Stimulated activated CD4-positive, alpha-beta T cell treated with anti-CD3 and anti-CD28 coated beads, Interleukin-4, amount 100 ng/mL, for 24 hours (primary cell): ENCODE measurements around the gene HLCS.

ENCODE experiments used
- DNase-seq: peaks from one replicate; pipeline ENCODE4 v3.0.0-alpha.2; 2020

Gene HLCS

DNA sequence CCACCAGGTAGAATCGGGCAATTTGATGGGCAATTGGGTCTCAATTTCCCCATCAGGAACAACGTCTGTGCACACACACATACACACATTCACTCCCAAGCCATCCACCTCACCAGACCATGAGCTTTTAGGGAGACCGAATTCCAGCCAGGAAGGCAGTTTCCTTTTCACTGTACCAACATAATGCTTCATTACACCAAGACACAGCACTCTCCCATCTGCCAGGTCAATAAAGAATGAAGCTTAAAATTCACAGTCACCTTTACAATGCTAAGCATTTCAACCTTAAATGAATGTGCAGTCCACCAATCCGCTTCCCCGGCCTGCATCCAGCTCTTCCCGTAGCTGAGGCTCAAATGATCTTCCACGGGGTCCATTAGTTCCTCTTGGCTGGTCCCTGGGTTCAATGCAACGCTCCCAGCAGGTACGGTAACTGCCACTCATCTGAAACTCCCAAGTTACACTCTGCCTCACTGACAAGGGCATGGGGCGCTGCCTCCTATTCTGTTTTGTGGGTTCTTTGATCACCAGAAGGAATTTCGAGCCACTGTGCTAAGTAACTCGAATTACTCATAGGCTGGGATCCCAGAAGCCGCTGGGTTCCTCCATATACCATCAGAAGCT lies 162.5 kb downstream of the HLCS start:
- no peak for DNase-seq

DNA sequence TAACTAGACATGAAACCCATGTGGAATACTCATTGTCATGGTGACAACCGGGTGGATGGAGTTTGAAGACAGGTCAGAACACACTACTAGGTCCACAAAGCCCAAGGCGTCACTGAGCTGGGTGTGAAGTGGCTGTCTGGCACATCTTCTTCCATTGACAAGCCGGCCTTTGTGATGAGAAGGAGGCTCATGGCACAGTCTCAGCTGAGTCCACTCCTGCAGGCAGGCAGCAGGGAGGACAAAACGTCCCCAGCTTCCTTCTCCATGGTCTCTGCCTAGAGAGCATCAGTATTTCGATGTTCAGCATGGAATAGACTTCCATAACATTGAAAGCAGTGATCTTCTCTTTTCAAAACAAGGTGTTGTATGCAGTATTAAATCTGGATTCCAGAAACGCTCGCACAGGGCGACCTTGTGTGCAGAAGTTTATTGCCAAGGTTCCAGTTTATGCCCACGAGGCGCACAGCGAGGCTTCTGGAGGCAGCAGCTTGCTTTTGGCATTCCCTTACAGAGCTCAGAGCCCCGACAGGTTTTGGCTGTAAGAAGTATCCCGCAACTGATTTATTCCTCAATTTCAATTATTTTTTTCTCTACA lies 163.3 kb downstream of the HLCS start:
- DNase-seq: no peak

DNA sequence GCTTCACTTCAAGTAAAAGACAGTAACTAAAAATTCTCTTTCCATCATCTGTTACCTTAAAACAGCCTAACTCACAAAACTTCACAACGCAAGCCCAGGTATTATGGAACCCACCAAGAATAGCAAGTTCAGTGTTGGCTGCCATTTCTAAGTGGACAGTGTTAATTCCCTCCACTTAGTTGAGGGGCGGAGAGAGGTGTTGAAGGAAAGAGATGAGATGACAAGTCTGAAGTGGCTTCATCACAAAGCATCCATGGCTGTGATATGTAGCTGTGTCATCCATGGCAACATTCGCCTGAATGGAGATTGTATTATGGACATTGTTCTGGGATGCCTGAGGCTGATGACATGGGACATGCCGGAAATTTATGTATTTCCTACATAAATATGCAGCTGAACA lies 165.7 kb downstream of the HLCS start:
- DNase-seq: no peak

DNA sequence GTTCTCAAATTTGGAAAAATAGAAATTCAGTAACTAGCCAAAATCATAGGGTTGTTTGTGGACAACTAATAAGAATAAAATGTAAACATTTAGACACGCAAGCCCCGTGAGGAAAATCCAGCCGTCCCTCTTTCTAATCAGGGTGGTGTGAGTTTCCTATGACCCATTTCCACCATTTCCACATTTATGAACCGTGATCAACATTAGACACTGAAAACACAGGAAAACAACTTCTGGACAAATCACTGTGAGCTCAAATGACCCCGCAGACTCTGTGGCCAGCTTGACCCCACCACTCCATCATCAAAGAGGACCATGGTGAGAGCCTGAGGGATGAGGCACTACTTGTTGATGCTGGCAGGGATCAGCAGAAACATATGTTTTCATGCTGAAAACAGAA lies 166.6 kb downstream of the HLCS start:
- DNase-seq: no peak

DNA sequence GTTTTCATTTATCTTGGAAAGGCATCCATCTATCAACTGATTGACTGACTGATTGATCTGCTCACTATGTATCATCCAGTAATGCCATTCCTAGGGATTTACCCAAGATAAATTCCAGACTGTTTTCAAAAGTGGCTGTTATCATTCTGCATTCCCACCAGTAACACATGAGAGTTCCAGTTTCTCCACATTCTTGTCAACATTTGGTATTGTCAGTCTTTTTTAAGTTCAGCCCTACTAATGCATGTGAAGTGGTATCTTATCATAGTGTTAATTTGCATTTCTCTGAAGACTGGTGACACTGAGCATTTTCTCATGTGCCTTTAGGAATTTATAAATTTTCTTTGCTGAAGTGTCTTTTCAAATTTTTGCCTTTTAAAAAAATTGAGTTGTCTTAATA lies 168.0 kb downstream of the HLCS start:
- no peak for DNase-seq

DNA sequence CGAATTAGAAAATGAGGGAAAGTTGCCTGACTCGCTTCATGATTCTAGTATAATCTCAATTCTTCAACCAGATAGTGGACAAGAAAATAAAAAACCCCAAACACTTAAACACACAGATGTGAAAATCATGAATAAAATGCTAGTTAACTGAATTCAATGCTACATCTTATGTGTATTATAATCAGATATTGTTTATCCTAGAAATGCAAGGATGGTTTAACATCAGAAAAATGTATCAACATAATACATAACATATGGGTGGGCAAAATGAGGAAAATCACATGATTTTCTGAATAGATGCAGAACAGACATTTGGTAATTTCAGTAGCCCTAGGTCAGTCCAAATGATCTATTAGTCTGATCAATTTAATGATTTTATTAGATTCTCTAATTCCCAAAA lies 170.4 kb downstream of the HLCS start:
- DNase-seq: no peak

DNA sequence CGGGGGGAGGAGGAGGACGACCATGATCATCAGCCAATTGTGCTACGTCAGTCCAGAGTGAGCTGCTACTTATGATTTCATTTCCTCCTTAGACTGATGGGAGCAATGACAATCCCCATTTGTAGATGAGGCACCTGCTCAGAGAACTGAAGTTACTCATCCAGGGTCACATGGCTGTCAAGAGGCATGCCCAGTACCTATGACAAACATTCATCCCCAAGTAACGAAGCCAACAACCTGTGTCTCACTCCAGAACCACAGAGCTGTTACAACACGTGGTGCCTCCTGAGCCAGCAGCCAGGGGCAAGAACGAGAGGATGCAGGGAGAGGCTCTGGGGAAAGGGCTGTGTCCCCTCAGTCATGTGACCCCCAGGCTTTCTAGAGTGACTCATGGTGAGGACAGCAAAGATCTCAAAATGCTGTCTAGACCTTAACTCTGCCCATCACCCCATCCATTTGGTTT lies 173.9 kb downstream of the HLCS start:
- DNase-seq: no peak

DNA sequence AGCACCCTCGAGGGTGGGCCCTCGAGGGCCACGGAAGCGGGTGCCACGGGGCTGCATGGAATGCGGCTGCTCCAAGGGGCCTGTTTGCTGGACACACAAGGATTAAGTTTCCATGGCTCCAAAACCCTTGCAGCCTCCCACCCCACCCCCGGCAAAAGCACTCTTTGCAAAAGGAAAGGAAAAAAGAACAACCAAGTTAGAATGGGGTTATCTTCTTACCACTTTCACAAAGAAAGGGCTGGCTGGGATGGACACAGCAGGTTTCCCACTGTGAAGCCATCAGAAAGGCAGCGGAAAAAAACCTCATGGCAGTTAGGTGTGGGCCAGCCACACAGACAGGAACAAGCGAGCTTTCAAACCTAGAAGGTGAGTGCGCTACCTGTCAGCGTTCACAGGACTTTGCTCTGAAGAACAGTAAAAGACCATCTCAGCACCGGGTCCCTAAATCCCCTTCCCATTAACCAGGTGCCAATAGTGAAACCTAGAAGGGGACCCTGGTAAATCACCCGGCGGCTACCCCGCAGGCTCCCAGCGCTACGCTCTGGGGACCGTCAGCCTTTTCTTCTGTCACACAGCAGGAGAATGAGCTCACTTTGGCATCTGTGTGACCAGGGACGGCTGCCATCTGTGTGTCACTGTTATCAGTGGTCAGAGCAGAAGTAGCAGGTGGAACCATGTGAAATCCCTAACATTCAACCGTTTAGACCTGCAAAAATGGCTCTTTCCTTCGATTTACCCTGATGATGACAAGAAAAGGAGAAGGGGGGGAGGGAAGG lies 174.6 kb downstream of the HLCS start:
- DNase-seq: no peak

DNA sequence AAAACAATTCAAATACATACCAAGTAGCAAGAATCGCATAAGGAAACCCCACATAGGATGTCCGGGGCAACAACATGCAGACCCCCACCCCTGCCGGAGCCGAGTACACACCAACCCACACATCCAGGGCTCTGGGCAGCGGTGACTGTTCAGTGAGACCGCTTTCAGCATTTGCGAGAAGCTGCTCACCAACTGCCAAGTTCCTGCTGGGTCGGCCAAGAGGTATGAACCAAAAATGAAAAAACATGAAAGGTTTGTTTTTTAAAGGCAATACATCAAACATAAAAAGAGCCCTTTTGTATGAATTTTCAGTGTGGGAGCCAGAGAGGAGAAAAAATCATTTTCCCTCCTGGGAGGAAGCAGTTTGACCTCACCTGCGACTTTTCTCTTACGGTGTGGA lies 175.3 kb downstream of the HLCS start:
- no peak for DNase-seq

DNA sequence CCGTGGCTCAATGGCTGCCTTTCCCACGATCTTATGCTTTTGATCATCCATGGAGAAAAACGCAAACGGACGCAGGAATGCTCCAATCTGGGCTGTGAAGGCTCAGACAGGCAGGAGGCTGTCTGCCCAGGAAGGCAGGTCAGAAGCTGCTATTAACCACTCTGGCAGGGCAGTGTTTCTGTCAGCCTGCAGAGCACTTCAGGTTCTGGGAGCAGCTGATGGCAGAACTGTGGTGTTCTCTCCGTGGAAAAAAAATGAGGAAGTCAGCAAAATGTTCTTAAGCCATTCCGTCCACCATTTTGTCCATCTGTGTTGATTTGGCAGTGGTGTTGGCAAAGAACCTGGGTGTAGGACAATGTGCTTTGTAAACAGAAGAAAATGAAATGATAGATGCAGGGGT lies 175.9 kb downstream of the HLCS start:
- DNase-seq: no peak

DNA sequence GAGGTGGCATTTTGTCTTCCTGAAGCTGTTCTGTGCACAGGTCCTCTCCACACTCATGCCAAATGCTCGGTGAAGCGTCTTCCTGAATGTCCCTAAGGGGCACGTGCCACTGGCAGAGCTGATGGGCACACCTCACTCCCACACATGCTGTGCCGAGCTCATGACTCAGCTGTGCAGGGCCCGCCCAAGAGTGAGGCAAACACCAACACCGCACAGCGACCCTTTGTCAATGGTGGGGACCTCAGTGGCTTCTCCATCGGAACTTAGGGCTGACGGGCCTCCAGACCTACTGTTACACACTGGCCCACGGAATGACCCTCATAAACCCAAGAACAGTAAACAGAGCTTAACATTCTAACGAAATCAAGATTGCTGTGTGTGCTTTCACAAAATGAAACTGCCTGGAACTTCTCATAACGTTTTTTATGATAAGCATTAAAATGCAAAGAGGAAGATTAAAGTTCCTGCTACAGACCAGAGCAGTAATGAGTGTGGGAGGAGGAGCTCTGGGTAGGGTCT lies 178.3 kb downstream of the HLCS start:
- DNase-seq: no peak

DNA sequence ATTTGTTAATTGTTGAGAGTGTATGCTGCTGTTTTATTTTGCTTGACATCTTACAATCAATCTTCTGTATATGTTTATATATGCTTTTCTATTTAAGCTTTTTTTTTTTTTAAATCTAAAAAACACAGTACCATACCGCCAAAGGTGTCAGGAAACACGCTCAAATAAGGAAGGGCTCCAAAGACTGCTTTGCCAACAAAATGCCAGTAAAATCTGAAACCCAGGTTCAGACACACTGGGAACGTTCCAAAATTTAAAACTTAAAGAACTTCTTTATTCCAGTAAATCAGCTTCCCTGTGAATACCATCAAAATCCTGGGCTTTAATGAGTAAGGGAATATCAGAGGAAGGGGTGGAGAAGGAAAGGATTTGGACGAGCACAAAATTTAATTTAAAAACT lies 180.3 kb downstream of the HLCS start:
- no peak for DNase-seq

DNA sequence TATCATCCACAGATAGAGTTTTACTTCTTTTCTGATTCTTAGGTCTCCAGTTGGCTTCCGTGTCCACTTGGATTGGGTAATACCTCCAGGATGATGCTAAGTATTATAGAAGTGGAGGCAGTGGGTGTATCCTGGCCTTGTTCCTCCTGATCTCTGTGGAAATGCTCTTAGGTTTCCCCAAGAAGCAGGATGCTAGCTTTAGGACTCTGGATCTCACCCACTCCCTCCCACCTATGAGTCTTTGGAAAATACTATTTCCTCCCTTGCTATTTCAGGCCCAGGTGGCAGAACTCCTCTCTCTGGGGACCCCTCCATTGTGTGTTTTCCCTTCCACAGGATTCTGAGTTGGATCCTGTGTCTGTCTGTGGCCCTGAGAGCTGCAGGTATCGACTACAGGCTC lies 180.9 kb downstream of the HLCS start:
- no peak for DNase-seq

DNA sequence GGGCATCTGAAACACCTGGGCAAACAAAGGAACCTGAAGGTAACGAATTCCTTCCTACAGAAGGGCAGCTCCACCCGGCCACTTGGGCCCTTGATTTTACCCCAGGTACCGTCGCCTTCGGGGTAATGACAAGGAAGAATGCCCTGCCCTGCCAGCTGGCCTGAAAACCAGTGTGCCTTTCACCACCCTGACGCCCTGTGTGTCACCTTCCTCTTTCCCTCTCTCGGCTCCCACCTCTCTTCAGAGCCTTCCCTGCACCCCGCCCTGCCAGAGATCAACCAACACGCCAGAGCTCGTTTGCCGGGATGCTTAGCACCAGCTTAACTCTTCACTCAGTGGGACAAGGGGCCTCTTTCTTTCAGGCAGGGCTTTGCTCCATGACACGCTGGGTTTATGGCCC lies 181.5 kb downstream of the HLCS start:
- DNase-seq: no peak

DNA sequence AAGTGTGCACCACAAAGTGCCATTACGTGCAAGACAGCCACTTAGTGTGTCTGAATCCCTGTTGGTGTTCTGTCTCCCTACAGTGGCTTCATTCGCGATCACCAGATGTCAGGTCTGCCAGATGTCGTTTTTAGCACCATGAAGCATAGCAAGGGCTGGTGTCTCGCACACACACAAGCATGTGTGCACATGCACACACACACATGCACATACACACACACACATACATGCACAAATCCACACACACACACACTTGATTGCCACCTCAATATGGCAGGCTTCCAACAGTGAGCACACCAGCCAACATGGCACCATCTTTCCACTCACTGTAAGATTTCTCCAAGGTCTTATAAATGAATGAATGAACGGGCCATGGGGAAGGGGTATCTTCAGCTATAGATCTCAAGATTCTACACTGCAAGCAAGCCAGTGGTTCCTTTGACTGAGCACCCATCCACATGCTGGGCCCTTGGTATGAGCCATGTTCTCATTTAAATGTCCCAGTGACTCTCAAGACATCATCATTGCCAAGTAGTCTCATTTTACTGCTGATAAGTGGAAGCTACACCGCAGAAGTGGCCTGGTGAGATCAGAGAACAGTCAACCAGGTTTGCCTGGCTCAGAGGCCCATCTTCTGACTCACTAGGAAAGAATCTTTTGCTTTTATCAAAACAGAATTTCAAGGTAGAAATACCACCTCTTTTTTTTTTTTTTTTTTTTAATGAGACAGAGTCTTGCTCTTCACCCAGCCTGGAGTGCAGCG lies 182.7 kb downstream of the HLCS start:
- no peak for DNase-seq

DNA sequence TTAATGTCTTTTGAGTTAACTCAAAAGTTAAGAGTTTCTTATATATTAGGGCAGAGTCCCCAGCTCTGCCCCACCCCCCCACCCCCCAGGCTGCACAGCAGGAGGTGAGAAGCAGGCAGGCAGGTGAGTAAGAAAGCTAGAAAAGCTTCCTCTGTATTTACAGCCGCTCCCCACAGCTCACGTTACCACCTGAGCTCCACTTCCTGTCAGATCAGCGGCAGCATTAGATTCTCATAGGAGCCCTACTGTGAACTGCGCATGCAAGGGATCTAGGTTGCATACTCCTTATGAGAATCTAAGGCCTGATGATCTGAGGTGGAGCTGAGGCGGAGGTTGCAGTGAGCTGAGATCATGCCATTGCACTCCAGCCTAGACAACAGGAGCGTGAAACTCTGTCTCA lies 185.6 kb downstream of the HLCS start:
- DNase-seq: no peak

DNA sequence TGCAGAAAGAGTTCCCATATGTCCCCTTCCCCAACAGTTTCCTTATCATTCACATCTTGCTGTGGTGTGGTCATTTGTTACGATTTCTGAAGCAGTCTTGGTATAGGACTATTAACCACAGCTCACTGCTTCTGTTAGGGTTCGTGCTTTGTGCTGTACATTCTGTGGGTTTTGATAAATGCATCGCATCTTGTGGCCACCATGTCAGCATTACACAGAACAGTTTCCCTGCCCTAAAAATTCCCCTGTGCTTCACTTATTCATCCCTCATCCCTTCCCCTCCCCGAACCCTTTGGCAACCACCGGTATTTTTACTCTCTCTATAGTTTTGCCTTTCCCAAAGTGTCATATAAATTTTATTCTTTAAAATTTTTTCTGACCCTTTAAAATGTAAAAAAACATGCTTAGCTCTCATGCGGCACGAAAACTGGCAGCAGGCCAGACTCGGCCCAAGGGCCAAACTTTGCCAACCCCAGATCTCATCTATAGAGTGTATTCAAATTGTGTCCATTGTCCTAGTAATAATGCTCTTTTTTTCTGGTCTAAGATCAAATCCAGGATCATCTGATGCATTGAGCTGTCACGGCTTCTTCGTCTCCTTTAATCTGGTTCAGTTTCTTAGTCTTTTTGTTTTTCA lies 189.4 kb downstream of the HLCS start:
- DNase-seq: no peak

DNA sequence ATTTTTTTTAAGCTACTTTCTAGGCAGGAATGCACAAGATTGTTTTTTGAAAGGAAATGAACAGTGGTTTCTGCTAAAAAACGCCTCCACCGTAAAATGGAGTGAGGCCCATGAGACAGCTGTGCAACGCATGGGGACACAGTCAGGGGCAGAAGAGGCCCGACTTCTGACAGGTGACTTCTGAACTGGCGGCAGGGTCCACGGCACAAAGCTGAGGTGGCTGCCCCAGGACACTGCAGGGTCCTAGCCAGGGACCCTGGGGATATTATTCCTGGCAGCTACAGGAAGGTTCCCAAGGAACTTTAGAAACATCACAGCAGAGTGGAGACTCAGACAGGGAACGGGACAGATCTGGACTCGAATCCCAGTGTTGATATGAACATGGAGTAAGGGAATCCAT lies 192.5 kb downstream of the HLCS start:
- no peak for DNase-seq

DNA sequence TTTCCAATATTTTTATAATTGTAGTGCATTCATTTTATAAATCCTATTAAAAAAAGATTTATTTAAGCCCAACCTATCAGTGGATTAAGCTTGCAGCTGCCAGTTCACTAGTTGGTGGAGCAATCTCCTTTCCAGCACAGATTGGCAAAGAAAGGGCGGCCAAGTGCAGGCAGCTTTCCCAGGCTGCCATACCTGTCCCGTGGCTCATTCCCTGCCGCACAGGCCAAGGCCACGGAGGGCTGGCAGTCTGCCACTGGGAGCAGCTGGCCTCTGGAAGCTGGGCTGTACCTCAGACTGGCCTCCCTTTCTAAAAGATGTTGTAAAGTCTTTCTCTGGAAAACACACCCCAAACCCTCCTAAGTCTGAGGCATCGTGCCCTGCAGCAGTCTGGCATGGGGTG lies 193.4 kb downstream of the HLCS start:
- DNase-seq: no peak

DNA sequence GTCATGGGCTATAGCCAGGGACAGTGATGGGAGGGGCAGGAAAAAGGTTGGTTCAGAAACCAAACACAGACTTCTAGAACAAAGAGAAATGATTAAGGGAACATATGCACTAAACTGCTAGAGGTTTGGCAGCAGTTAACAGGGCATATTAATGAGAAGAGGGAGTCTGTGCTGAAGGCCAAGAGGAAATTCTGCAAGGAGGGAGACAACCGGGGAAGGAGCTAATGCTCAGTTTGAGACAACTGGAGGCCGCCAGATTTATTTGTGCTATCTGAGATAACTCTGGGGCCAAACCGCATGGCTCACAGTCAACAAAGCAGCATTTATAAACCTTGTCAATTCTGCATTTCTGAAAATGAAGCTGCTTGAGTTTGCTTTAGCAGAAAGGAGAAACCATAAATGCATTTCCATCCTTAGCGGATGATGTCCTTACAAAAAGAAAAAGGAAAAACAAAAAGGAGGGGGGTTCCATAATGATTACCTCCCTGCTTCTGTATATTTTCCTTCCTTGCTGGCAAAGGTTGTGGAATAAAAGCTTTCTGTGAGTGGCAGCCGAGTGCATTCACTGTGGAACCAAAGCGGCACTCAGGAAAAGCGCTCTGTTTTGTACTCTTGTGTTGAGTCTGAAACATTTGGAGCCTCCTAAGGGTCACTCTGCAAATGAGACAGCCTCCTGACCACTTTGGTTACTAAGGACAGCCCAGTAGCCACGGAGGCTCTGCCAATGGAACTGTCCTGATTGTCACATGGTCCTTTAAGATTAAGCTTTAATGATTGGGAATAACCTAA lies 197.2 kb downstream of the HLCS start:
- no peak for DNase-seq

DNA sequence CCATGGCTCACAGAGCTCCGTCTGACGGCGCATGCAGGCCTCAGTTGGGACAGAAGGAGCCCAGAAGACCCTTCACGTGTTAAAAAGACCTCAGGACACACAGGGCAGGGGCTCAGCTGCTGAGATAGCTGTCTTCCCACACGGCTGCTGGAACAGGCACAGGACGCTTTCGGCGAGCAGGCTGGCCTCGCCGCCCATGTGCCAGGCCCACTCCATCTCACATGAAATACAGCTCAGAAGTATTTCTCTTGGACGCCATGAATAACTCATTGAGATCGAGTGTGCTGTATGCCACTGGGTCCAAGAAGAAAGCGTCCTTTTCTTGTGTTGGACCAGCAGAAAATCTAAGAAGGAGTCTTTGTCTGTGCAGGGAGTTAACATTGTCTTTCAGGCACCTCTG lies 198.0 kb downstream of the HLCS start:
- no peak for DNase-seq

DNA sequence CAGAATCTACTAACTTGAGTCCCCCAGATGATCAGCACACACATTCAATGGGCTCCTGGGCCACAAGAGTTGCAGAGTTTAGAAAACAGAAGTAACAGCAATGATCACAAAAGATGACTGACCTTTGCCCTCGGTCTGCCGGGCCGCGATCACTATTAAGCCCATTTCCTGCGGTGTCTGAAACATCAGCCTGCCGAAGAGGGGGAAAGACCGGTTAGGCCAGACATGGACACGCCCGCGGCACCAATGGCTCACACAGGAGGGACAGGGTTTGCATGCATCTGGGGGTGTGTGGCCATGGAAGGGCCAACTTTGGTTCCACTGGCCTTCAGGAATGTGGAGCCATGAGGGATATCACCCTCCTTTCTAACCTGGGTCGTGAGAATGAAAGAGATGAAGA lies 199.4 kb downstream of the HLCS start:
- no peak for DNase-seq
